HUES6 (cell line): ENCODE results near the gene IRF2BP2.

Experiments used
- H3K27ac ChIP-seq: 2 replicates; pipeline ENCODE4 v1.7.0; 2013; ENCODE audit warnings: low read depth, mild to moderate bottlenecking, low read length, inconsistent platforms
- H3K27me3 ChIP-seq: 2 replicates; pipeline ENCODE4 v1.6.1; 2013; ENCODE audit warnings: low read length; ENCODE audit not compliant: control insufficient read depth, insufficient read depth
- H3K36me3 ChIP-seq: 2 replicates; pipeline ENCODE4 v1.6.1; 2013; ENCODE audit warnings: low read length; ENCODE audit not compliant: control insufficient read depth, insufficient read depth
- H3K4me1 ChIP-seq: 2 replicates; pipeline ENCODE4 v1.6.1; 2013; ENCODE audit warnings: low read length; ENCODE audit not compliant: control insufficient read depth, insufficient read depth
- H3K4me3 ChIP-seq: 2 replicates; pipeline ENCODE4 v1.5.1; 2013; ENCODE audit warnings: low read depth, low read length
- H3K9ac ChIP-seq: one replicate; pipeline ENCODE4 v1.6.1; 2013; ENCODE audit warnings: mild to moderate bottlenecking, low read length
- H3K9me3 ChIP-seq: 2 replicates; pipeline ENCODE4 v1.6.1; 2013; ENCODE audit warnings: low read depth, low read length; ENCODE audit not compliant: control insufficient read depth, insufficient read depth

The IRF2BP2 gene

GRCh38 chr1:234605399-234605982 lies 4.5 kb downstream of the IRF2BP2 start:
- peaks cover 36% of the 10 kb centered on the region for H3K36me3 ChIP-seq
- H3K4me3 ChIP-seq = peak overlapping the region; percentile 74
- no peaks in the 10 kb centered on the region for H3K9me3 ChIP-seq
- H3K27me3 ChIP-seq = no peaks in the 10 kb centered on the region
- H3K4me1 ChIP-seq = peaks cover 65% of the 10 kb centered on the region
- H3K9ac ChIP-seq = no peak overlapping the region
- no peak overlapping the region for H3K27ac ChIP-seq

GRCh38 chr1:234604495-234605398 lies 5.2 kb downstream of the IRF2BP2 start:
- Histone ChIP-seq H3K36me3 (peaks cover 36% of the 10 kb centered on the region), H3K27ac (no peak overlapping the region)

GRCh38 chr1:234603221-234604204 lies 6.5 kb downstream of the IRF2BP2 start:
- Histone ChIP-seq H3K4me1 (peaks cover 74% of the 10 kb centered on the region), H3K27me3 (no peaks in the 10 kb centered on the region), H3K9ac (peak overlapping the region; percentile 25), H3K4me3 (peak overlapping the region; percentile 74), H3K36me3 (peaks cover 36% of the 10 kb centered on the region), H3K27ac (peak overlapping the region; percentile 81), H3K9me3 (no peaks in the 10 kb centered on the region)

More at GRCh38 chr1:234604495-234605398, 5.2 kb downstream of the IRF2BP2 start:
- Histone ChIP-seq H3K9me3 (no peaks in the 10 kb centered on the region), H3K4me1 (peaks cover 66% of the 10 kb centered on the region), H3K9ac (peak overlapping the region; percentile 33), H3K4me3 (peak overlapping the region; percentile 74), H3K27me3 (no peaks in the 10 kb centered on the region)

DNA sequence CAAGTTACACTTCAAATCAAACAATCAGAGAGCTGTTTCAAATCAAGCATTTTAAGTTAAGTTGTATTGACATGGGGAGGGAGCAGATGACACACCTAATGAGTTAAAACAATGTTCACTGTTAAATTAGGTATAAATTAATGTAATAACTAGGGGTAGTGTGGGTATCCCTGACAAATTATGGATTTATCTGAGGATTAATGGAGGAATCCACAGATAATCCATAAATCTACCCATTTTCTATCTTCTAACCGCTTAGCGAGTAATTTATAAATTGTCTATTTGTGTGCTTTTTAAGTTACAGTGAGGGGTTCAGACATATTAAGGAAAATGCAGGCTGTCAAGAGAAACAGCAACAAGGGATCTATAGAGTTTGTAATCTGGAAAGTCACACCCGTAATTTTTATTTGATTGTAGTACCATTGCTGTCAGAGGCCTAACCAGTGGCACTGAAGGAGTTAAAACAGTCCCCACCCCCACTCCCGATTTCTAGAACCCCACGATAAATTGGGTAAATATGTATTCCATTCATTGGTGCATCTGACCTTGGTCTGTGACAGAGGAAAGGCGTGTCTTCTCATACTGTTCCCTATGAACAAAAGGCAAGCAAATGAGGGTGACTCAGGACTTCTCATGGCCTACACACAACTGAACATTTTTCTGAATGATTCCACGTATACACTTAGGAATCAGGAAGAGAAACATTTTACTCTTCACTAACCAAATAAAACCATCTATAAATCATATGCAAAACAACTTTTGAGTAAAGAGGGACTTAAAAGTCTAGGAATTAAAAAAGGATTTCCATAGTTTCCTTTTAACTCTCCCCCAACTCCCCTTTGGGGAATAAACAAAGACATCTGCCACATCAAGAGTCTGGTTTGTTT lies 7.4 kb downstream of the IRF2BP2 start:
- Histone ChIP-seq H3K27me3 (no peaks in the 10 kb centered on the region), H3K9ac (peak overlapping the region; percentile 25), H3K9me3 (no peaks in the 10 kb centered on the region), H3K27ac (peak overlapping the region; percentile 81), H3K4me1 (peaks cover 66% of the 10 kb centered on the region), H3K36me3 (peaks cover 28% of the 10 kb centered on the region), H3K4me3 (peak overlapping the region; percentile 22; the same call in 1 of the 2 replicates)

DNA sequence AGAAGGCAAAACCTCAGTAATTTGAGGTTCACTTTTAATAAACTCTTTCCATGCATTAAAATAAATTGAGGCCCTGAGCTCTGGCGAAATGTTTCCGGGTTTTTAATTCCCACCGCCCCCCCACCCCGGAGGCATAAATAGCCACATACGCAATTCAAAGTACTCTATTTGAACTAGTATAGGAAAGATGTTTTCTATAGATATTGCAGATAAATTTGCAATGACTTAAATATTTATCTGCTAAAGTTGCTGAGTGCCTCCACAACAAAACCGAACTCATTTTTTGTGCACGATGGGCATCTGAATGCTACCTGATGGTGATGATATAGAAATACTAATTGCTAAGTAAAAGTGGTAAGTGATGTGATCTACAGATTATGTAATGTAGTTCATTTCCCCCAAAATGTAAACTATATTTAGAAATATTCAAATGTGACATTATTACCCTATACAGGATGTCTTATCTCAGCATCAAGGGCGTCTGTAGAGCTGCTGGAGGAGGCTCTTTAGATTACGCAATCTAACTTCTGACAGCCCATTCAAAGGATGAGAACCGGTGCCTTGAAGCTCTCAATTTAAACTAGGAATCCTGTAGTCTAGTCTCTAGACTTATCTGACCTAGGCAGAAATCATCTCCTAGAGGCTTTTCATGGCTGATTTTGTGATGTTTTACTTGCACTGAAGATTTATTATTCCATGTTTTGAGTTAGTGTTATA lies 8.5 kb downstream of the IRF2BP2 start:
- Histone ChIP-seq H3K36me3 (peaks cover 17% of the 10 kb centered on the region), H3K9ac (no peak overlapping the region), H3K27ac (no peak overlapping the region), H3K9me3 (no peaks in the 10 kb centered on the region), H3K4me3 (peak overlapping the region; percentile 71; the same call in 1 of the 2 replicates), H3K27me3 (no peaks in the 10 kb centered on the region), H3K4me1 (peaks cover 58% of the 10 kb centered on the region)

DNA sequence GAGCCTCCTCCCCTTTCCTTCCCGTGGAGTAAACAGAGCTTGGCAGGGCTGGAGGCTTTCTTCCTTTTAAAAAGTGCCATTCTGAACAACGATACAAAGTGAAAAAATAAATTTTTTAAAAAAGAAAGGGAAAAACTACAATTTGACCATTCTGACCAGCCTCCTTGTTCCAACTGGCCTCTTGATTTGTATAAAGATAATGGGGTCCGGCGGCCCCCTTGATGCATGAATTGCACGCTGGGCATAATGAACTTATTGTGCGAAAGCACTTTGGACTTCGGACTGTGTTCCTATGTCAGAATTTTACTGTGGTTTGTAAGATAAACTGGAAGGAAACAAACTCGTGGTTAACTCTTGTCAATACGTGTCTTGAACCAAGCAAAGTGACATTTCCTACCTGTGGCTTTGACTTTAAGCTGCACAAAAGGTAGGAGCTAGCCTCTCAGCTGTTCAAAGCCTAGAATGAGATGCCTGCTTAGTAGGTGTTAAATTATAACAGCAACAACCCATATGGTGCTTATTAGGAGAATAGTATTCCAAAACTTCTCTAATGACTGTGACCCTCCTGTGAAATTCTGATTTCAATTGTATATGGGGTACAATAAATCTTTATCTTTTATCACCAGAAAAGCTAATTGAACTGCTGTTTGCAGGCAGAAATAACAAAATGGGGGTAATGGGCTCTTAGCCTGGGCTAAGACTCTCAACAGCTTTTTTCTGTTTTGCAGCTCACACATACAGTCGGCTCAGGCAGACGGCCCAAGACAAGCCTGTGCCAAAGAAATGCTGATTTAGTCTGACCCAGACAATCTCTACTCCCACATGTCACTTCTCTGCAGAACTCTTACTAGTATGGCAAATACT lies 9.3 kb downstream of the IRF2BP2 start:
- Histone ChIP-seq H3K27me3 (no peaks in the 10 kb centered on the region), H3K36me3 (peaks cover 10% of the 10 kb centered on the region), H3K9me3 (peaks cover 3% of the 10 kb centered on the region; the same call in 1 of the 2 replicates), H3K4me3 (peak overlapping the region; percentile 71), H3K27ac (peak overlapping the region; percentile 63; the same call in 1 of the 2 replicates), H3K4me1 (peaks cover 58% of the 10 kb centered on the region), H3K9ac (peak overlapping the region; percentile 48)

DNA sequence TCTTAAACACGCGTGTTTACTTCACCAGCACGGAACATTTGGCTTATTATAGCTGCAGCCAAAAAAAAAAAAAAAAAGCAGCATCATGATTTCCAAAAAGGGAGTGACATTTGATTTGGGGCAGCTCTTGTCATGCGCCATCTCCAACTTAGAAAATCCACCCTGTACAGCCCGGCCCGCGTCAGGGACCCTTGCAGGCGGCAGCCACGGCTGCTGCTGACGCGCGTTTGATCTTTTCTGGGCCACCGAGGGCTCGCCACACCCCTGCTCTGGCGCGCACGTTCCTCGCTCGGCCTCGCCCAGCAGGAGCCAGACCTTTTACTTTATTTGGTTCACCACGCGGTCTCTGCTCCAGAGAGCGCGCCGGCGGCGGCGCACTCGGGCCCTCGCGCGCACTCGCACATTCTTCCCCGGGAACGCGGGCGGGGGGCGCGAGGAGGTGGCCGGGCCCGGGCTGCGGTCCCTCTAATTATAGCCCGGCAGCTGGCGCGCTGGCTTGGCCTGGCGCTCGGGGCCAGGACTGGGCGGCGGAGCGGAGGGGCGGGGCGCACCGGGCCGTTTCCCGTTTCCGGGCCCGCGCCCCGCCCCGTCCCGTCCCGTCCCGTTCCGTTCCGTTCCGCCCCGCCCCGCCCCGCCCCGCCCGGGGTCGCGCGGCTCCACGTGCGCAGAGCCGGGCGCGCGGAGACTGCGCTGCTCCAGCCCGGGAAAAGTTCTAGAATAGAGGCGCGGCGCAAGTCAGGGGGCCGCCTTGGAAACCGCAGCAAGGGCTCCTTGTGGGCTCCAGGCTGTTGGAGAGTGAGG lies 10.2 kb downstream of the IRF2BP2 start:
- H3K27me3 ChIP-seq = no peaks in the 10 kb centered on the region
- H3K4me3 ChIP-seq = peak overlapping the region; percentile 71
- H3K4me1 ChIP-seq = peaks cover 50% of the 10 kb centered on the region
- peaks cover 5% of the 10 kb centered on the region; the same call in 1 of the 2 replicates for H3K9me3 ChIP-seq
- H3K27ac ChIP-seq = peak overlapping the region; percentile 73; the same call in 1 of the 2 replicates
- H3K36me3 ChIP-seq = peaks cover 2% of the 10 kb centered on the region
- peak overlapping the region; percentile 48 for H3K9ac ChIP-seq

GRCh38 chr1:234598974-234599616 lies 10.9 kb downstream of the IRF2BP2 start:
- Histone ChIP-seq H3K4me1 (peaks cover 43% of the 10 kb centered on the region), H3K9me3 (peaks cover 5% of the 10 kb centered on the region; the same call in 1 of the 2 replicates), H3K27me3 (no peaks in the 10 kb centered on the region), H3K27ac (peak overlapping the region; percentile 73; the same call in 1 of the 2 replicates), H3K4me3 (peak overlapping the region; percentile 71), H3K36me3 (no peaks in the 10 kb centered on the region), H3K9ac (peak overlapping the region; percentile 46)
